ENCODE data around the gene GPR65.

Gene GPR65

GRCh38 chr14:88005050-88005481, at the start of gene GPR65:
Gene GPR65, plus strand, starts transcription at chr14:88005135. Its CDS starts 5,713 bp downstream, at chr14:88010848.
- no peak for DNase-seq

- DNase-seq = no peak
These were observed 49.4 kb upstream of the GPR65 start for GRCh38 chr14:87955501-87955900.

- no peak for DNase-seq
These were observed 44.7 kb upstream of the GPR65 start for GRCh38 chr14:87960013-87960787.

GRCh38 chr14:87961246-87961645, 43.7 kb upstream of the GPR65 start:
- DNase-seq = no peak

GRCh38 chr14:87966816-87967215, 38.1 kb upstream of the GPR65 start:
- DNase-seq = no peak

GRCh38 chr14:87967496-87967895, 37.4 kb upstream of the GPR65 start:
- no peak for DNase-seq

GRCh38 chr14:87971010-87971409, 33.9 kb upstream of the GPR65 start:
- no peak for DNase-seq

GRCh38 chr14:87975636-87976035, 29.3 kb upstream of the GPR65 start:
- DNase-seq = no peak

- DNase-seq = no peak
These were observed 25.2 kb upstream of the GPR65 start for GRCh38 chr14:87979689-87980088.

GRCh38 chr14:87989221-87989955, 15.5 kb upstream of the GPR65 start:
- DNase-seq = no peak

- no peak for DNase-seq
These were observed 15.0 kb upstream of the GPR65 start for GRCh38 chr14:87989956-87990299.

GRCh38 chr14:87990682-87991081, 14.3 kb upstream of the GPR65 start:
- DNase-seq = no peak

GRCh38 chr14:87992346-87992717, 12.6 kb upstream of the GPR65 start:
- DNase-seq = no peak

- DNase-seq = peak; percentile 96
These were observed 12.0 kb upstream of the GPR65 start, which contains the start of gene GALC for GRCh38 chr14:87992718-87993628. Gene GALC, minus strand, starts transcription at chr14:87993182. Its CDS starts 18 bp downstream, at chr14:87993164.

GRCh38 chr14:87994974-87995373, 10.0 kb upstream of the GPR65 start:
- DNase-seq = peak; percentile 53

GRCh38 chr14:87995500-87996290, 9.2 kb upstream of the GPR65 start:
- DNase-seq = no peak

- DNase-seq = no peak
These were observed 8.7 kb upstream of the GPR65 start for GRCh38 chr14:87996291-87996592.

- no peak for DNase-seq
These were observed 6.5 kb upstream of the GPR65 start for GRCh38 chr14:87998482-87998881.

GRCh38 chr14:87999277-87999676, 5.7 kb upstream of the GPR65 start:
- DNase-seq = no peak

GRCh38 chr14:88002421-88003075, 2.4 kb upstream of the GPR65 start:
- peak; percentile 46 for DNase-seq

- no peak for DNase-seq
These were observed 1.5 kb upstream of the GPR65 start for GRCh38 chr14:88003425-88003824.

- DNase-seq = no peak
These were observed 364 bp upstream of the GPR65 start for GRCh38 chr14:88004506-88005036.
